Activated CD4-positive, alpha-beta memory T cell treated with anti-CD3 and anti-CD28 coated beads, Interleukin-2, amount 10 ng/mL, durations not matched to agents 7 days and 5 days (primary cell): ENCODE data around the gene CDK3. TPM values are rescaled to one million over a fixed set of nuclear protein-coding genes. Genes with fewer than 3 reads are reported as not detected.

ENCODE experiments used
- CTCF ChIA-PET: fragments of 350-600 bp; sonication (Branson Sonifier 250); formaldehyde crosslinking; loops from one replicate; lab custom pipeline; 2021; ENCODE audit warnings: antibody characterized with exemption, inconsistent platforms; lab: Charles Lee
- POLR2A ChIA-PET: fragments of 350-600 bp; sonication (Branson Sonifier 250); formaldehyde crosslinking; loops from one replicate; lab custom pipeline; 2021; ENCODE audit warnings: antibody characterized with exemption; lab: Charles Lee
- DNase-seq: peaks from one replicate; pipeline ENCODE4 v3.0.0-alpha.2; 2020
- H3K27ac Mint-ChIP-seq: one replicate; pipeline ENCODE4 v1.8.0; 2021; ENCODE audit warnings: mild to moderate bottlenecking, mixed read lengths
- H3K27me3 Mint-ChIP-seq: one replicate; pipeline ENCODE4 v1.8.0; 2021; ENCODE audit warnings: mixed read lengths
- H3K36me3 Mint-ChIP-seq: one replicate; pipeline ENCODE4 v1.8.0; 2021; ENCODE audit warnings: low read depth, mixed read lengths
- H3K4me1 Mint-ChIP-seq: one replicate; pipeline ENCODE4 v1.8.0; 2021; ENCODE audit warnings: mixed read lengths
- H3K4me3 Mint-ChIP-seq: one replicate; pipeline ENCODE4 v1.8.0; 2021; ENCODE audit warnings: mild to moderate bottlenecking, mixed read lengths
- H3K9me3 Mint-ChIP-seq: one replicate; pipeline ENCODE4 v1.8.0; 2021; ENCODE audit warnings: mixed read lengths
- total RNA-seq, 2 experiments: library from RNA; stranded (reverse); gene quantifications; one replicate each; pipeline ENCODE4 v1.2.3, GENCODE V29; 2021

The CDK3 gene
- total RNA-seq, 2 experiments from 2014 or later: 5.2 to 5.6 TPM

- Mint-ChIP-seq H3K4me1 (peaks cover 41% of the 10 kb centered on the region), H3K4me3 (peak within 1 kb of the TSS; percentile 99), H3K9me3 (no peaks in the 10 kb centered on the region), H3K27ac (peak within 1 kb of the TSS; percentile 98), H3K36me3 (peaks cover 15% of the 10 kb centered on the region), H3K27me3 (no peaks in the 10 kb centered on the region)
- ChIA-PET POLR2A (interaction anchor here (0.6 to 1.9 kb wide), 10 partner anchors 9 to 374 kb away, joined by 3 to 7 read pairs (median 4); partner anchors contain the start of genes FBF1, MRPL38 and PRPSAP1), CTCF (interaction anchor here (1.2 to 1.4 kb wide), 3 partner anchors 14 to 57 kb away, joined by 3 to 4 read pairs (median 3); no protein-coding TSS in a partner anchor)
- peak; percentile 96 for DNase-seq
Measured at GRCh38 chr17:75978938-75979704, 21.5 kb upstream of the CDK3 start, which contains the start of the genes ACOX1 and TEN1. Gene ACOX1, minus strand, starts transcription at chr17:75979166. Its CDS starts 93 bp downstream, at chr17:75979073. Gene TEN1, plus strand, starts transcription at chr17:75979240. Its CDS starts 6,953 bp downstream, at chr17:75986193.

- Mint-ChIP-seq H3K27me3 (no peaks in the 10 kb centered on the region), H3K27ac (peak overlapping the region; percentile 98), H3K36me3 (peaks cover 12% of the 10 kb centered on the region), H3K9me3 (no peaks in the 10 kb centered on the region), H3K4me1 (peaks cover 41% of the 10 kb centered on the region), H3K4me3 (peak overlapping the region; percentile 99)
- ChIA-PET POLR2A (interaction anchor here (0.5 to 1.4 kb wide), 3 partner anchors 39 to 75 kb away, joined by 3 to 4 read pairs (median 3); partner anchors contain the start of genes FBF1 and MRPL38), CTCF (interaction anchor here (1.3 kb wide), 1 partner anchor 74 kb away, joined by 3 read pairs; no protein-coding TSS in a partner anchor)
- DNase-seq: no peak
Measured at GRCh38 chr17:75979705-75980187, 20.9 kb upstream of the CDK3 start.

- ChIA-PET CTCF (interaction anchor here (0.7 to 1.5 kb wide), 5 partner anchors 20 to 75 kb away, joined by 3 to 6 read pairs (median 4); partner anchors contain the start of gene CDK3), POLR2A (interaction anchor here (0.5 to 1.4 kb wide), 5 partner anchors 39 to 390 kb away, joined by 3 to 4 read pairs (median 3); partner anchors contain the start of genes FBF1 and MRPL38)
- H3K27ac Mint-ChIP-seq: peak overlapping the region; percentile 98
- peaks cover 12% of the 10 kb centered on the region for H3K36me3 Mint-ChIP-seq
- H3K27me3 Mint-ChIP-seq: no peaks in the 10 kb centered on the region
- H3K4me1 Mint-ChIP-seq: peaks cover 41% of the 10 kb centered on the region
- peak overlapping the region; percentile 99 for H3K4me3 Mint-ChIP-seq
- no peaks in the 10 kb centered on the region for H3K9me3 Mint-ChIP-seq
- no peak for DNase-seq
Measured at GRCh38 chr17:75980188-75981018, 20.3 kb upstream of the CDK3 start.

GRCh38 chr17:75981019-75981615 lies 19.5 kb upstream of the CDK3 start:
- Mint-ChIP-seq H3K4me3 (peak overlapping the region; percentile 99), H3K9me3 (no peaks in the 10 kb centered on the region), H3K4me1 (peaks cover 35% of the 10 kb centered on the region), H3K27me3 (no peaks in the 10 kb centered on the region), H3K27ac (peak overlapping the region; percentile 67), H3K36me3 (peaks cover 10% of the 10 kb centered on the region)
- ChIA-PET POLR2A (interaction anchor here (0.6 to 1.4 kb wide), 4 partner anchors 40 to 389 kb away, joined by 3 to 4 read pairs (median 3); partner anchors contain the start of genes FBF1 and MRPL38), CTCF (interaction anchor here (0.7 to 1.5 kb wide), 6 partner anchors 11 to 138 kb away, joined by 3 to 6 read pairs (median 4); partner anchors contain the start of gene CDK3)
- no peak for DNase-seq

GRCh38 chr17:75983501-75984181 lies 17.0 kb upstream of the CDK3 start:
- peaks cover 17% of the 10 kb centered on the region for H3K4me1 Mint-ChIP-seq
- ChIA-PET CTCF (interaction anchor here (1.1 to 1.2 kb wide), 2 partner anchors 14 to 21 kb away, joined by 3 to 4 read pairs; no protein-coding TSS in a partner anchor), POLR2A (interaction anchor here (1.2 kb wide), 1 partner anchor 12 kb away, joined by 4 read pairs; no protein-coding TSS in a partner anchor)
- H3K36me3 Mint-ChIP-seq: peaks cover 4% of the 10 kb centered on the region
- no peak overlapping the region for H3K4me3 Mint-ChIP-seq
- no peak for DNase-seq
- no peaks in the 10 kb centered on the region for H3K27me3 Mint-ChIP-seq
- H3K9me3 Mint-ChIP-seq: no peaks in the 10 kb centered on the region
- no peak overlapping the region for H3K27ac Mint-ChIP-seq

GRCh38 chr17:75985986-75986385 lies 14.7 kb upstream of the CDK3 start:
- no peak for DNase-seq
- no peak overlapping the region for H3K4me3 Mint-ChIP-seq
- peaks cover 1% of the 10 kb centered on the region for H3K4me1 Mint-ChIP-seq
- CTCF ChIA-PET: no interaction called here
- H3K9me3 Mint-ChIP-seq: no peaks in the 10 kb centered on the region
- POLR2A ChIA-PET: no interaction called here
- no peak overlapping the region for H3K27ac Mint-ChIP-seq
- H3K36me3 Mint-ChIP-seq: no peaks in the 10 kb centered on the region
- no peaks in the 10 kb centered on the region for H3K27me3 Mint-ChIP-seq

- Mint-ChIP-seq H3K9me3 (no peaks in the 10 kb centered on the region), H3K4me3 (no peak overlapping the region), H3K4me1 (no peaks in the 10 kb centered on the region), H3K36me3 (no peaks in the 10 kb centered on the region), H3K27me3 (no peaks in the 10 kb centered on the region), H3K27ac (no peak overlapping the region)
- ChIA-PET CTCF (interaction anchor here (0.7 kb wide), 2 partner anchors 76 to 991 kb away, joined by 5 to 7 read pairs; no protein-coding TSS in a partner anchor), POLR2A (no interaction called here)
- DNase-seq: no peak
Measured at GRCh38 chr17:75987041-75987440, 13.6 kb upstream of the CDK3 start.

GRCh38 chr17:75991396-75991795 lies 9.3 kb upstream of the CDK3 start:
- H3K27me3 Mint-ChIP-seq: no peaks in the 10 kb centered on the region
- H3K9me3 Mint-ChIP-seq: no peaks in the 10 kb centered on the region
- H3K4me1 Mint-ChIP-seq: peaks cover under 1% of the 10 kb centered on the region
- ChIA-PET POLR2A (no interaction called here), CTCF (interaction anchor here (0.7 to 1.8 kb wide), 3 partner anchors 9 to 432 kb away, joined by 3 to 5 read pairs (median 4); partner anchors contain the start of gene CDK3)
- H3K27ac Mint-ChIP-seq: no peak overlapping the region
- peaks cover 9% of the 10 kb centered on the region for H3K36me3 Mint-ChIP-seq
- no peak overlapping the region for H3K4me3 Mint-ChIP-seq
- DNase-seq: no peak

GRCh38 chr17:75994802-75995370 lies 5.8 kb upstream of the CDK3 start:
- ChIA-PET POLR2A (interaction anchor here (1.6 kb wide), 1 partner anchor 10 kb away, joined by 4 read pairs; no protein-coding TSS in a partner anchor), CTCF (interaction anchor here (0.7 to 11.7 kb wide), 3 partner anchors 19 to 199 kb away, joined by 3 to 169 read pairs (median 6); partner anchors contain the start of gene MRPL38)
- no peak overlapping the region for H3K4me3 Mint-ChIP-seq
- no peaks in the 10 kb centered on the region for H3K9me3 Mint-ChIP-seq
- peaks cover 17% of the 10 kb centered on the region for H3K4me1 Mint-ChIP-seq
- no peaks in the 10 kb centered on the region for H3K27me3 Mint-ChIP-seq
- DNase-seq: no peak
- peaks cover 9% of the 10 kb centered on the region for H3K36me3 Mint-ChIP-seq
- no peak overlapping the region for H3K27ac Mint-ChIP-seq

- DNase-seq: no peak
- no peak overlapping the region for H3K4me3 Mint-ChIP-seq
- H3K4me1 Mint-ChIP-seq: peaks cover 17% of the 10 kb centered on the region
- H3K36me3 Mint-ChIP-seq: peaks cover 9% of the 10 kb centered on the region
- ChIA-PET POLR2A (interaction anchor here (1.6 kb wide), 1 partner anchor 11 kb away, joined by 4 read pairs; no protein-coding TSS in a partner anchor), CTCF (interaction anchor here (0.7 to 11.7 kb wide), 4 partner anchors 10 to 199 kb away, joined by 3 to 169 read pairs (median 8); partner anchors contain the start of gene MRPL38)
- H3K27me3 Mint-ChIP-seq: no peaks in the 10 kb centered on the region
- H3K9me3 Mint-ChIP-seq: no peaks in the 10 kb centered on the region
- no peak overlapping the region for H3K27ac Mint-ChIP-seq
Measured at GRCh38 chr17:75995385-75995925, 5.2 kb upstream of the CDK3 start.
